ENCODE results near the gene TADA2A. TPM values are rescaled to one million over a fixed set of nuclear protein-coding genes. Genes with fewer than 3 reads are reported as not detected.

Gene TADA2A
- total RNA-seq, 4 donors from 2014 or later, result 17.6 to 74.1 (median 23.5) TPM

DNA sequence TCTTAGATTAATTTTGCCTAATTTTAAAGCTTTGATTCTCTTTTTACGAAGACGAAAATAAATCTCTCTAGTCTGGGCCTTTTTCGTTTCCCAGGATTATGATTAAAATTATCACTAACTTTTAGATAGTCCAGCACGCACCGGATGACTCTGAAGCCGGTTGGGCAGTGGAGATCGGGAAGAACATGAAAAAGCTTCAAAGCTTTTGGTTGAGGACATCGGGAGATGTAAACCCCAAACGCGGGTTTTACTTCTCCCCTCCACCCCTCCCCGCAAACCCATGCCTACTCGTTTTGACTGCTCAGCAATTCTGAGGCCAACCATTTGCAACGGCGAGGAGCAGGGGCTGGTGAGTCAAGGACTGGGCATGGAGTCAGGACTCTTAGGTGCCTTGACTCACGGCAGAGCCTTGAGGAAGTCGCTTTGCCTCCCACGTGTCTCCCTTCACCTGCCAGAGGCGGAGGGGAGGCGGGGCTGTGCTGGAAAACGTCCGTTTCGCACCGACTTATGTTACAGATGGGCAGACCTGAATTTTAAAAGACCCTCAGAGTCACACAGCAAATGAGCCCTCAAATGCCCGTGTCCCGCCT, 82.0 kb downstream of the TADA2A start:
- no peaks in the 10 kb centered on the region for H3K36me3 ChIP-seq
- TF ChIP-seq POLR2A (IDR thresholded peaks at IDR 0.05) (no peak), EP300 (IDR thresholded peaks at IDR 0.05) (no peak)
- TF ChIP-seq, protein P1, sequence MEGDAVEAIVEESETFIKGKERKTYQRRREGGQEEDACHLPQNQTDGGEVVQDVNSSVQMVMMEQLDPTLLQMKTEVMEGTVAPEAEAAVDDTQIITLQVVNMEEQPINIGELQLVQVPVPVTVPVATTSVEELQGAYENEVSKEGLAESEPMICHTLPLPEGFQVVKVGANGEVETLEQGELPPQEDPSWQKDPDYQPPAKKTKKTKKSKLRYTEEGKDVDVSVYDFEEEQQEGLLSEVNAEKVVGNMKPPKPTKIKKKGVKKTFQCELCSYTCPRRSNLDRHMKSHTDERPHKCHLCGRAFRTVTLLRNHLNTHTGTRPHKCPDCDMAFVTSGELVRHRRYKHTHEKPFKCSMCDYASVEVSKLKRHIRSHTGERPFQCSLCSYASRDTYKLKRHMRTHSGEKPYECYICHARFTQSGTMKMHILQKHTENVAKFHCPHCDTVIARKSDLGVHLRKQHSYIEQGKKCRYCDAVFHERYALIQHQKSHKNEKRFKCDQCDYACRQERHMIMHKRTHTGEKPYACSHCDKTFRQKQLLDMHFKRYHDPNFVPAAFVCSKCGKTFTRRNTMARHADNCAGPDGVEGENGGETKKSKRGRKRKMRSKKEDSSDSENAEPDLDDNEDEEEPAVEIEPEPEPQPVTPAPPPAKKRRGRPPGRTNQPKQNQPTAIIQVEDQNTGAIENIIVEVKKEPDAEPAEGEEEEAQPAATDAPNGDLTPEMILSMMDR (IDR thresholded peaks at IDR 0.05), result no peak
- peak overlapping the region; percentile 83 to 93 (median 86) for H3K27ac ChIP-seq
- H3K4me3 ChIP-seq, result peak overlapping the region; percentile 76 to 91 (median 88)
- H3K27me3 ChIP-seq, result no peaks in the 10 kb centered on the region
- peak; percentile 38 to 71 for DNase-seq (ENCODE audit: low spot score in 2 of 2)
- no peaks in the 10 kb centered on the region for H3K9me3 ChIP-seq
- H3K4me1 ChIP-seq, result peaks cover 0 to 46% (median 17%) of the 10 kb centered on the region in 4 donors
- 1 to 2% methylated on average over 25 of the region's 25 CpGs for WGBS, 2 donors

DNA sequence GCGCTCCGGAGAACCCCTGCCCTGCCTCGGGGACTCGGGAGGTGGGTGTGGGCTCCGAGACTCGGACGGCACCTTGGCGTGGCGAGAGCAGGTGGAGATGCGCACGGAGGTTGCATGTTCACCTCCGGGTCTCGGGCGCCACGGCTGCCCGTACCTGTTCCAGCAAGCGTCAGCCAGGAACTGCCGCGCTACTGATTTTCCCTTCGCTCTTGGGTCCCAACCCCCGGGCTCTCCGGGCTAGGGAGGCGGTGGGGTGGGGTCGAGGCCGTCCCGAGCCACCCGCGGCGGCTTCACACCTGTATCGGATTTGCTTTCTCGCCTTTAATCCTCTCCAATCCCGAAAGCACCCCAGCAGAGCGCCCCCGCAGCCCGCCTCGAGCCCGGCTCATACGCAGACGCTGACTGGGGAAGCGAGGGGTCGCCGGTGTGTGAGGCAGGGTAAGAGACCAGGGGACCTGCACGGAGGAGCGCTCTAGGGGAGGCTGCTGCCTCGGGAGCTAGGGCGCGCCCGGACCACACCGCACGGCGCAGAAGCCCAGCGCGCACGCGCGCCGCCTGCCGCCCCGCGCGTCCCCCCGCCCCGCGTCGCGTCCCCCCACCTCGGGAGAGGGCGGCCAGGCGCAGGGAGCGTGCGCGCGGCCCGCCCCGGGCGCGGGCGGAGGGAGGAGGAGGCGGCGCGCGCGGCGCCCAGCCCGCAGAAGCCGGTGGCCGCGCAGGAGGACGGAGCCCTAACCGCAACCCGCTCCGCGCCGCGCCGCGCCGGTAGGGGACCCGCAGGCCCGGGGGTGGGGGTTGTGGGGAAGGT, 82.7 kb downstream of the TADA2A start, which contains the start of gene DUSP14:
DUSP14 (plus strand) TSS at position 695 of the 805 bp plus-strand sequence. CDS start 22,382 bp downstream, outside the sequence.
- peak; percentile 34 to 37 for DNase-seq (ENCODE audit: low spot score in 2 of 2)
- peak within 1 kb of the TSS; percentile 83 to 93 (median 86) for H3K27ac ChIP-seq
- H3K27me3 ChIP-seq, result no peaks in the 10 kb centered on the region
- 0 to 1% methylated on average over 41 to 43 of the region's 100 CpGs for WGBS, 2 donors
- no peaks in the 10 kb centered on the region for H3K9me3 ChIP-seq
- TF ChIP-seq POLR2A (IDR thresholded peaks at IDR 0.05) (peak; percentile 29 to 68), EP300 (IDR thresholded peaks at IDR 0.05) (peak in 1 of 2 donors; percentile 31)
- TF ChIP-seq, protein P1 (IDR thresholded peaks at IDR 0.05), result no peak
- H3K36me3 ChIP-seq, result no peaks in the 10 kb centered on the region
- H3K4me1 ChIP-seq, result peaks cover 0 to 46% (median 17%) of the 10 kb centered on the region in 4 donors
- peak within 1 kb of the TSS; percentile 76 to 91 (median 88) for H3K4me3 ChIP-seq

DNA sequence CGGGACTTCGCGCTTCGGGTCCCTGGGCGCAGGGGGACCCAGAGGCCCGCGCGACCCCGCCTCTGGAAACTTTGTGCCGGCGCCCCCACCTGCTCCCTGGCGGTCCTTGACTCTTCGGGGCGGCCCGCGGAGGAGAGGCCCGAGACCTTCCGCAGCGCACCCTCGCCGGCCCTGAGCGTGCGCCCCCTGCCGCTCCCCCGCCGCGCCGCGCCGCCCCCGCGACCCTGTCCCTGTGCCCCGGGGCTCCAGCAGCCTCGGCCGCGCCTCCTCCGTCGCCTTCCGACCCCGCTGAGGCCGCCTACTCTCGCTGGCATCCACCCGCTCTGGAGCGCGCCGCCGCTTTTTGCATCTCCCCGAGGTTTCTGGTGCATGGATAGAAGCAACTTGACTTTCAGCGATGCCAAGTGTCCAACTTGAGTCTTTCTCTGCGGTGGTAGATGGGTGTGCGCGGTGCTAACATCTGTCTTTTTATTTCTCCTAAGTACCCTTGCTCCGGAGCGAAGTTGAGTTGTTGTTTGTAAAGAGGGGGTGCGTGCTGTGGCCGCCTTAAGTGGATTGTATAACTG, 83.4 kb downstream of the TADA2A start:
- H3K4me1 ChIP-seq, result peaks cover 0 to 46% (median 17%) of the 10 kb centered on the region in 4 donors
- no peaks in the 10 kb centered on the region for H3K36me3 ChIP-seq
- H3K9me3 ChIP-seq, result no peaks in the 10 kb centered on the region
- no peaks in the 10 kb centered on the region for H3K27me3 ChIP-seq
- H3K4me3 ChIP-seq, result peak overlapping the region; percentile 68 to 91 (median 77)
- H3K27ac ChIP-seq, result peak overlapping the region; percentile 74 to 91 (median 82)
- WGBS, 2 donors, result 0 to 1% methylated on average over 13 to 27 of the region's 56 CpGs
- TF ChIP-seq EP300 (IDR thresholded peaks at IDR 0.05), result peak in 1 of 2 donors; percentile 5
- TF ChIP-seq POLR2A (IDR thresholded peaks at IDR 0.05), result no peak
- TF ChIP-seq, protein P1 (IDR thresholded peaks at IDR 0.05), result peak; percentile 17 to 56 (median 37)
- peak; percentile 29 to 36 for DNase-seq (ENCODE audit: low spot score in 2 of 2)

DNA sequence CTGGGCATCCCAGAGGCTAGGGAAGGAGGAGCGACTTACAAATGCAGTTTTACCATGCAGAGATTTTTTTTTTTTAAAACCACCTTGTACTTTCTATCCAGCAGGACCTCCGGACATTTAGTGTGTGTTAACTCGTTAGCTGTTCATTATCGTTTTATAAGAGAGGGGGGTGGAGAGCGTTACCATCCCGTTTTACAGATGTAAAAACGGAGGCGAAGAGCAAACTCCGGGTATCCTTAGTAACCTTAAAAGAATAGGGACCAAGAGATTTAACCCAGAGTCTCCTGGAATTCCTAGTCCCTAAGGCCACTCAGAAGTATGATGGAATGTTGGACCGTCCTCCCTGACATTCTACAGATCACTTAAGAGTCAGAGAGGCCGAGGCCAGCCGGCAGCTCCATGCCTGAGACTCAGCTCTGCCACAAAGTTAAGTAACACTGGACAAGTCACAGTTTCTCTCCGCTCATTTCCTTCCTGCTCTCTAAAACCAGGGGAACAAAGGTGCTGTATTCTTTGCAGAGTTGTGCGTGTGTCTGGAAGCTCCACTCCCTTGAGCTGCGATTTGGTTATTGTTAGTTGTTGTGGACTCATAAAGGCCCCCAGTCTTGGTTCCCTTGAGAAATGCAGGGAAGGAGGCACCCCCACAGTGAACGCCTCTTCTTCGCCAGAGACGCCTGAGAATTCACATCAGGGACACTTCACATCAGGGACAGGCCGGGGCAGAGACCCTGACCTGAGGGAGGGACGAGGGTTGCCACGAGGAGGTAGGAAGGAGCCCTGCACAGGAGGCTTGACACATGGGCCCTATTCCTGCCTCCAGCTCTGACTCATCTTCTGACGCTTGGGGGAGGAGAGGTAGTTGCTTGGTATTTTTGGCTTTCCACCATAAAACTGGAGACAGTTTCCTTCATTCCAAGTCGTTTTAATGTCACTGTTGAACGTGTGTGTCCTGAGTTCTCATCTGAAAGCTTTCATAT, 84.2 kb downstream of the TADA2A start:
- Histone ChIP-seq H3K27ac (peak overlapping the region; percentile 1 to 91 (median 82)), H3K4me3 (peak overlapping the region; percentile 68 to 91 (median 77)), H3K9me3 (no peaks in the 10 kb centered on the region), H3K27me3 (no peaks in the 10 kb centered on the region), H3K4me1 (peaks cover 0 to 46% (median 17%) of the 10 kb centered on the region in 4 donors), H3K36me3 (no peaks in the 10 kb centered on the region)
- 9 to 13% methylated on average over 24 of the region's 24 CpGs for WGBS, 2 donors
- TF ChIP-seq POLR2A (IDR thresholded peaks at IDR 0.05) (no peak), EP300 (IDR thresholded peaks at IDR 0.05) (peak in 1 of 2 donors; percentile 47)
- TF ChIP-seq, protein P1 (IDR thresholded peaks at IDR 0.05), result no peak
- DNase-seq (ENCODE audit: low spot score in 2 of 2), result peak in 1 of 2 donors; percentile 41
